Gastroesophageal sphincter (tissue), 4 donors: ENCODE measurements around the gene EFEMP1. TPM values are rescaled to one million over a fixed set of nuclear protein-coding genes. Genes with fewer than 3 reads are reported as not detected.

Experiments
- ATAC-seq: fragments of 150-250 bp; one replicate; pipeline ENCODE4 v1.9.1; 2016; ENCODE audit warnings: mild to moderate bottlenecking, moderate library complexity
- H3K27ac ChIP-seq, 4 donors: fragments of 200-600 bp; sonication (generic) in 3 of 4; 1 replicate in 3 of 4; 2 replicates in 1 of 4; pipeline ENCODE4 v1.5.1; 2016 to 2019
- H3K27me3 ChIP-seq: fragments of 200-600 bp; sonication (generic); one replicate; pipeline ENCODE4 v1.5.1; 2019
- H3K36me3 ChIP-seq, 2 donors: fragments of 200-600 bp; sonication (generic); one replicate each; pipeline ENCODE4 v1.5.1; 2019; ENCODE audit warnings: control low read depth in 1 of 2
- H3K4me1 ChIP-seq, 3 donors: fragments of 200-600 bp; sonication (generic); 1 replicate in 2 of 3; 2 replicates in 1 of 3; pipeline ENCODE4 v1.5.1; 2016 to 2019; ENCODE audit warnings: control low read depth in 2 of 3
- H3K4me3 ChIP-seq, 2 donors: fragments of 200-600 bp; sonication (generic); one replicate each; pipeline ENCODE4 v1.5.1; 2019; ENCODE audit warnings: mild to moderate bottlenecking in 1 of 2, moderate library complexity in 1 of 2
- H3K9me3 ChIP-seq, 3 donors: fragments of 200-600 bp; sonication (generic); one replicate each; pipeline ENCODE4 v1.5.1; 2017 to 2019; ENCODE audit warnings: control low read depth in 2 of 3
- CTCF ChIP-seq, 4 experiments: fragments of 200-600 bp in 2 of 4; fragments of 450-650 bp in 2 of 4; sonication (generic) in 1 of 4; IDR thresholded peaks; one replicate each; pipeline ENCODE4 v1.5.1; 2017 to 2019; ENCODE audit warnings: antibody characterized with exemption in 4 of 4, mild to moderate bottlenecking in 2 of 4, moderate library complexity in 2 of 4
- EP300 ChIP-seq: sonication (generic); formaldehyde crosslinking; IDR thresholded peaks from one replicate; pipeline ENCODE4 v1.6.1; 2017; ENCODE audit warnings: antibody characterized with exemption, mild to moderate bottlenecking
- POLR2A ChIP-seq, 2 donors: fragments of 450-650 bp; IDR thresholded peaks; one replicate each; pipeline ENCODE4 v1.6.1; 2017; ENCODE audit warnings: antibody characterized with exemption in 2 of 2, mild to moderate bottlenecking in 2 of 2, moderate library complexity in 1 of 2
- POLR2AphosphoS5 ChIP-seq: sonication (generic); formaldehyde crosslinking; IDR thresholded peaks from one replicate; pipeline ENCODE4 v1.6.1; 2017; ENCODE audit warnings: antibody characterized with exemption
- WGBS, 2 donors: methylation state at CpG; one replicate each; pipeline ENCODE4 v1.1.5; 2018; ENCODE audit warnings: low coverage in 1 of 2; 5-methylcytosine and 5-hydroxymethylcytosine counted together
- total RNA-seq, 4 donors: library from RNA; depleted of rRNA; stranded (reverse); fragments of >200 nt; gene quantifications; one replicate each; pipeline ENCODE4 v1.1.0, GENCODE V29; 2016

Gene EFEMP1
- total RNA-seq, 4 donors from 2014 or later = 70.5 to 141 (median 91.9) TPM

DNA sequence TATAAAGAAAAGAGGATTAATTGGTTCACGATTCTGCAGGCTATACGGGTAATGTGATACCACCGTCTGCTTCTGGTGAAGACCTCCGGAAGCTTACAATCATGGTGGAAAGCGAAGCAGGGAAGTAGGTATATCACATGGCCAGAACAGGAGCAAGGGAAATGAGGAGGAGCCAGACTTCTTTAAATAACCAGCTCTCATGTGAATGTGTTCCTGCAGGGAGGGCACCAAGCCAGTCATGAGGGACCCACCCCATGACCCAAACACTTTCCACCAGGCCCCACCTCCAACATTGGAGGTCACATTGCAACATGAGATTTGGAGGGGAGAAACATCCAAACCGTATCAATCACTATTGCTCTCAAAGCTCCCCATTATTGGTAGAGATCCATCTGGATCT lies 61.8 kb downstream of the EFEMP1 start:
- peak overlapping the region; percentile 8 to 57 (median 36) for H3K27ac ChIP-seq

DNA sequence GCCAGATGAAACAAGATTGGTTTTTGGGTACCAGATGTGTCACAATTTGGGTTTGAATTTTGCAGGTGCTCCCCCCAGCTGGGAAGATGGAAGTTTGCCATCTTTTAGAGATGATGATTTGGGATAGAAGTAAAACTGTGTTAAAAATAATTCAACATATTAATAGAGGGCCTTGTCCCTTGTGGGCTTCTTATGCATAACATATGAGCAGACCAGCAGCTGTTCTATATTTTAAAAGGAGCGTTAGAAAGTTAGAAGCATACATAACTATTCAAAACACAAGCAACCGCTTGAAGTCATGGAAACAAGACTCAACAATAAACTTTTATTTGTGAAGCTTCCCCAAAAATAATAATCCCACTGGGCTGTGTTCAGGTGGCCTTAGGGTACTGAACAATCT lies 62.8 kb downstream of the EFEMP1 start:
- WGBS, 2 donors = 59 to 65% methylated on average over 2 of the region's 2 CpGs
- no peak overlapping the region for H3K27ac ChIP-seq

More for the DNA sequence above, 61.8 kb downstream of the EFEMP1 start:
- ATAC-seq = peak; percentile 27
- no peaks in the 10 kb centered on the region for H3K9me3 ChIP-seq
- no peak overlapping the region for H3K4me3 ChIP-seq
- H3K4me1 ChIP-seq = peaks cover 0 to 6% (median 0%) of the 10 kb centered on the region in 3 donors
- H3K27me3 ChIP-seq = no peaks in the 10 kb centered on the region
- TF ChIP-seq CTCF (IDR thresholded peaks at IDR 0.05) = no peak
- TF ChIP-seq EP300 = no peak
- no peak for TF ChIP-seq POLR2A (IDR thresholded peaks at IDR 0.05)
- no peak for TF ChIP-seq POLR2AphosphoS5
- H3K36me3 ChIP-seq = no peaks in the 10 kb centered on the region
- 76 to 90% methylated on average over 2 to 6 of the region's 6 CpGs for WGBS, 2 donors

DNA sequence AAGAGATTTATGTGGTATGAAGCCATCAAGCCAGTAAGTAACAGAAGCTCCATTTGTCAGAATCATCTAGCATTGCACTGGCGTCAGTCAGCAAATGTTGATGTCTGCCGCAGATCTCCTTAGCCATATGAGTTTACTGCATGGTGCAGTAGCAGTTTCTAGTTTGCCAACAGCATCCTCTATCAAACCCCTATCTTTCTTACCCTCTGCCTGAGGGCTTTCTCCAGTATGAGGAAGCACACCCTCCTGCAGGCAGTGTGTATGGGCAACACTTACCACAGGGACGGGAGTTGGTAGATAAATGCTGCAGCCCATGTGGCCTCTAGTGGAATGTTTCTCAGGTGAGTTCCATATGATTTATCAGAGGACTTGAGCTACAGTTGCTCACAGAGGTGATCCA lies 63.7 kb downstream of the EFEMP1 start:
- 93 to 94% methylated on average over 2 of the region's 3 CpGs for WGBS, 2 donors
- H3K4me1 ChIP-seq = peaks cover 0 to 6% (median 0%) of the 10 kb centered on the region in 3 donors
- no peak for TF ChIP-seq CTCF (IDR thresholded peaks at IDR 0.05)
- no peak for TF ChIP-seq POLR2A (IDR thresholded peaks at IDR 0.05)
- no peak for TF ChIP-seq EP300
- no peak for TF ChIP-seq POLR2AphosphoS5
- H3K36me3 ChIP-seq = no peaks in the 10 kb centered on the region
- ATAC-seq = no peak
- H3K4me3 ChIP-seq = no peak overlapping the region
- no peaks in the 10 kb centered on the region for H3K27me3 ChIP-seq
- H3K9me3 ChIP-seq = no peaks in the 10 kb centered on the region
- H3K27ac ChIP-seq = no peak overlapping the region

More for the DNA sequence above, 62.8 kb downstream of the EFEMP1 start:
- no peak for TF ChIP-seq POLR2A (IDR thresholded peaks at IDR 0.05)
- no peak for TF ChIP-seq POLR2AphosphoS5
- TF ChIP-seq CTCF (IDR thresholded peaks at IDR 0.05) = no peak
- no peak for TF ChIP-seq EP300
- ATAC-seq = no peak
- no peaks in the 10 kb centered on the region for H3K9me3 ChIP-seq
- no peaks in the 10 kb centered on the region for H3K36me3 ChIP-seq
- H3K27me3 ChIP-seq = no peaks in the 10 kb centered on the region
- no peak overlapping the region for H3K4me3 ChIP-seq
- H3K4me1 ChIP-seq = peaks cover 0 to 6% (median 0%) of the 10 kb centered on the region in 3 donors

DNA sequence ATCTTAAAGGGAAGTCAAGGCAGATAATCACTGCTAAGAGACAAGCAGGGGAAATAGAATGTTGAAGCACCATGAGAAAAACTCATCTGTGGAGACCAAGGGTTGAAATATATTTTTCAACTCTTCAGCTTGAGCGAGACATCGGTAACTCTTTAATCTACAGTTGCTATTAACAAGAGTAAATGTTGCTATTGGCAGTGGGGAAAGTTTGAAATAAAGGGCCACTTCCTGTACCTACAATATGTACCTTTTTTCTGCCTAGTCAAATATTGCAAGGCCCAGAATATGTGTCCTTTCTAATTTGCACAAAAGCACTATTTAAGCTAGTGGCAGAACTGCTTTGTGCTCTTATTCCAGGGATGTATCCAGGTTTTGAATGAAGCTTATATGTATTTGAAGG lies 65.8 kb downstream of the EFEMP1 start:
- TF ChIP-seq EP300 (no peak), CTCF (IDR thresholded peaks at IDR 0.05) (no peak), POLR2A (IDR thresholded peaks at IDR 0.05) (no peak), POLR2AphosphoS5 (no peak)
- no peaks in the 10 kb centered on the region for H3K27me3 ChIP-seq

GRCh38 chr2:55856936-55857335 lies 66.6 kb downstream of the EFEMP1 start:
- no peak overlapping the region for H3K27ac ChIP-seq
- no peak for ATAC-seq
- H3K9me3 ChIP-seq = no peaks in the 10 kb centered on the region
- H3K4me3 ChIP-seq = no peak overlapping the region
- no peaks in the 10 kb centered on the region for H3K27me3 ChIP-seq
- H3K36me3 ChIP-seq = no peaks in the 10 kb centered on the region
- 43 to 46% methylated on average over 3 of the region's 3 CpGs for WGBS, 2 donors
- H3K4me1 ChIP-seq = peaks cover 0 to 4% (median 0%) of the 10 kb centered on the region in 3 donors
- TF ChIP-seq CTCF (IDR thresholded peaks at IDR 0.05) (no peak), POLR2AphosphoS5 (no peak), EP300 (no peak), POLR2A (IDR thresholded peaks at IDR 0.05) (no peak)

More for the DNA sequence above, 65.8 kb downstream of the EFEMP1 start:
- WGBS, 2 donors = 83 to 85% methylated on average over 2 of the region's 2 CpGs
- Histone ChIP-seq H3K9me3 (no peaks in the 10 kb centered on the region), H3K36me3 (no peaks in the 10 kb centered on the region), H3K4me1 (peaks cover 0 to 6% (median 0%) of the 10 kb centered on the region in 3 donors), H3K27ac (no peak overlapping the region), H3K4me3 (no peak overlapping the region)
- ATAC-seq = no peak
